Dendritic cell treated with granulocyte-macrophage colony-stimulating factor and Interleukin-4, amounts not matched to agents 40 ng/mL and 50 ng/mL, for 4 days (primary cell): Measurements from ENCODE around the gene NR0B1.

Source experiments
- H3K27ac Mint-ChIP-seq: one replicate; pipeline ENCODE4 v1.8.0; 2022; ENCODE audit warnings: mild to moderate bottlenecking, mixed read lengths
- H3K27me3 Mint-ChIP-seq: one replicate; pipeline ENCODE4 v1.8.0; 2022; ENCODE audit warnings: mild to moderate bottlenecking, mixed read lengths
- H3K36me3 Mint-ChIP-seq: one replicate; pipeline ENCODE4 v1.8.0; 2022; ENCODE audit warnings: low read depth, mixed read lengths
- H3K4me1 Mint-ChIP-seq: one replicate; pipeline ENCODE4 v1.8.0; 2022; ENCODE audit warnings: low read depth, mixed read lengths
- H3K4me3 Mint-ChIP-seq: one replicate; pipeline ENCODE4 v1.8.0; 2022; ENCODE audit warnings: mild to moderate bottlenecking, moderate library complexity, mixed read lengths
- H3K9me3 Mint-ChIP-seq: one replicate; pipeline ENCODE4 v1.8.0; 2022; ENCODE audit warnings: mixed read lengths
- intact Hi-C: fragments of 100-400 bp; cut with micrococcal nuclease; formaldehyde crosslinking; loops from one replicate; pipeline ENCODE4 v1.15.0; 2022

NR0B1 gene

GRCh38 chrX:30301208-30301607 lies 8.0 kb downstream of the NR0B1 start:
- H3K9me3 Mint-ChIP-seq: no peaks in the 10 kb centered on the region
- intact Hi-C loops: no loop called here
- peaks cover 3% of the 10 kb centered on the region for H3K27me3 Mint-ChIP-seq
- no peaks in the 10 kb centered on the region for H3K36me3 Mint-ChIP-seq
- no peak overlapping the region for H3K4me3 Mint-ChIP-seq
- no peaks in the 10 kb centered on the region for H3K4me1 Mint-ChIP-seq
- H3K27ac Mint-ChIP-seq: no peak overlapping the region

- Mint-ChIP-seq H3K4me1 (no peaks in the 10 kb centered on the region), H3K27ac (no peak overlapping the region), H3K27me3 (peaks cover 3% of the 10 kb centered on the region), H3K36me3 (no peaks in the 10 kb centered on the region), H3K4me3 (no peak overlapping the region), H3K9me3 (no peaks in the 10 kb centered on the region)
- intact Hi-C loops: no loop called here
These were observed 12.6 kb downstream of the NR0B1 start for GRCh38 chrX:30296408-30297254.

- no peaks in the 10 kb centered on the region for H3K27me3 Mint-ChIP-seq
- no peaks in the 10 kb centered on the region for H3K9me3 Mint-ChIP-seq
- H3K36me3 Mint-ChIP-seq: no peaks in the 10 kb centered on the region
- intact Hi-C loops: no loop called here
- H3K27ac Mint-ChIP-seq: no peak overlapping the region
- peaks cover 5% of the 10 kb centered on the region for H3K4me1 Mint-ChIP-seq
- no peak overlapping the region for H3K4me3 Mint-ChIP-seq
These were observed 25.6 kb downstream of the NR0B1 start for GRCh38 chrX:30283456-30284200.

- no peaks in the 10 kb centered on the region for H3K9me3 Mint-ChIP-seq
- peaks cover 5% of the 10 kb centered on the region for H3K4me1 Mint-ChIP-seq
- no peaks in the 10 kb centered on the region for H3K27me3 Mint-ChIP-seq
- no peaks in the 10 kb centered on the region for H3K36me3 Mint-ChIP-seq
- intact Hi-C loops: no loop called here
- H3K4me3 Mint-ChIP-seq: no peak overlapping the region
- H3K27ac Mint-ChIP-seq: no peak overlapping the region
These were observed 26.7 kb downstream of the NR0B1 start for GRCh38 chrX:30282527-30282926.

- Mint-ChIP-seq H3K4me1 (peaks cover 5% of the 10 kb centered on the region), H3K36me3 (no peaks in the 10 kb centered on the region)
These were observed 28.8 kb downstream of the NR0B1 start for GRCh38 chrX:30280428-30280827.

GRCh38 chrX:30278365-30278764 lies 30.8 kb downstream of the NR0B1 start:
- Mint-ChIP-seq H3K4me1 (peaks cover under 1% of the 10 kb centered on the region), H3K4me3 (no peak overlapping the region), H3K9me3 (no peaks in the 10 kb centered on the region), H3K27ac (no peak overlapping the region), H3K36me3 (no peaks in the 10 kb centered on the region), H3K27me3 (no peaks in the 10 kb centered on the region)
- intact Hi-C loops: loop anchor here (5.0 kb wide), 1 partner anchor 224 kb away; no protein-coding TSS in a partner anchor

More at GRCh38 chrX:30280428-30280827, 28.8 kb downstream of the NR0B1 start:
- intact Hi-C loops: no loop called here
- Mint-ChIP-seq H3K9me3 (no peaks in the 10 kb centered on the region), H3K4me3 (no peak overlapping the region), H3K27ac (no peak overlapping the region), H3K27me3 (no peaks in the 10 kb centered on the region)

- Mint-ChIP-seq H3K27me3 (no peaks in the 10 kb centered on the region), H3K4me3 (no peak overlapping the region), H3K9me3 (no peaks in the 10 kb centered on the region), H3K27ac (no peak overlapping the region), H3K4me1 (no peaks in the 10 kb centered on the region), H3K36me3 (no peaks in the 10 kb centered on the region)
- intact Hi-C loops: loop anchor here (5.0 kb wide), 1 partner anchor 227 kb away; no protein-coding TSS in a partner anchor
These were observed 33.7 kb downstream of the NR0B1 start for GRCh38 chrX:30275498-30275897.

GRCh38 chrX:30270639-30271038 lies 38.6 kb downstream of the NR0B1 start:
- no peaks in the 10 kb centered on the region for H3K36me3 Mint-ChIP-seq
- H3K27me3 Mint-ChIP-seq: no peaks in the 10 kb centered on the region
- no peak overlapping the region for H3K4me3 Mint-ChIP-seq
- H3K4me1 Mint-ChIP-seq: no peaks in the 10 kb centered on the region
- H3K27ac Mint-ChIP-seq: no peak overlapping the region
- intact Hi-C loops: no loop called here
- no peaks in the 10 kb centered on the region for H3K9me3 Mint-ChIP-seq

- no peaks in the 10 kb centered on the region for H3K36me3 Mint-ChIP-seq
- H3K4me3 Mint-ChIP-seq: no peak overlapping the region
- no peaks in the 10 kb centered on the region for H3K4me1 Mint-ChIP-seq
- H3K9me3 Mint-ChIP-seq: no peaks in the 10 kb centered on the region
- H3K27me3 Mint-ChIP-seq: no peaks in the 10 kb centered on the region
- intact Hi-C loops: no loop called here
- no peak overlapping the region for H3K27ac Mint-ChIP-seq
These were observed 46.4 kb downstream of the NR0B1 start for GRCh38 chrX:30262763-30263162.

- intact Hi-C loops: no loop called here
- no peaks in the 10 kb centered on the region for H3K4me1 Mint-ChIP-seq
- H3K36me3 Mint-ChIP-seq: no peaks in the 10 kb centered on the region
These were observed 48.2 kb downstream of the NR0B1 start for GRCh38 chrX:30261012-30261411.

GRCh38 chrX:30259927-30260326 lies 49.3 kb downstream of the NR0B1 start:
- Mint-ChIP-seq H3K9me3 (no peaks in the 10 kb centered on the region), H3K4me1 (no peaks in the 10 kb centered on the region)

More at GRCh38 chrX:30261012-30261411, 48.2 kb downstream of the NR0B1 start:
- no peaks in the 10 kb centered on the region for H3K27me3 Mint-ChIP-seq
- no peaks in the 10 kb centered on the region for H3K9me3 Mint-ChIP-seq
- no peak overlapping the region for H3K27ac Mint-ChIP-seq
- no peak overlapping the region for H3K4me3 Mint-ChIP-seq

More at GRCh38 chrX:30259927-30260326, 49.3 kb downstream of the NR0B1 start:
- intact Hi-C loops: no loop called here
- Mint-ChIP-seq H3K27me3 (no peaks in the 10 kb centered on the region), H3K27ac (no peak overlapping the region), H3K4me3 (no peak overlapping the region), H3K36me3 (no peaks in the 10 kb centered on the region)
